Measurements from ENCODE around the gene APOBR.

The APOBR gene

DNA sequence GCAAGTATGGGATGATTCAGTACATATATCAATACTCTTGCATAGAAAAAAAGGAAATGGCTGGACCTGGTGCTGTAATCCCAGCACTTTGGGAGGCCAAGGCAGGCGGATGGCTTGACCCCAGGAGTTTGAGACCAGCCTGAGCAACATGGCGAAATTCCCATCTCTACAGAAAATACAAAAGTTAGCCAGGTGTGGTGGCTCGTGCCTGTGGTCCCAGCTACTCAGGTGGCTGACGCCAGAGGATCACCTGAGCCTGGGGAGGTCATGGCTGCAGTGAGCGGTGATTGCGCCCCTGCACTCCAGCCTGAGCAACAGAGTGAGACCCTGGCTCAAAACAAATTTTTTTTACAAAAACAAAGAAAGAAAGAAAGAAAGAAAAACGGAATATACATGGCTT, 52.2 kb downstream of the APOBR start:
- H3K4me3 ChIP-seq (ENCODE audit: control insufficient read depth, low read depth, low read length) = no peak overlapping the region
- TF ChIP-seq, protein P1, sequence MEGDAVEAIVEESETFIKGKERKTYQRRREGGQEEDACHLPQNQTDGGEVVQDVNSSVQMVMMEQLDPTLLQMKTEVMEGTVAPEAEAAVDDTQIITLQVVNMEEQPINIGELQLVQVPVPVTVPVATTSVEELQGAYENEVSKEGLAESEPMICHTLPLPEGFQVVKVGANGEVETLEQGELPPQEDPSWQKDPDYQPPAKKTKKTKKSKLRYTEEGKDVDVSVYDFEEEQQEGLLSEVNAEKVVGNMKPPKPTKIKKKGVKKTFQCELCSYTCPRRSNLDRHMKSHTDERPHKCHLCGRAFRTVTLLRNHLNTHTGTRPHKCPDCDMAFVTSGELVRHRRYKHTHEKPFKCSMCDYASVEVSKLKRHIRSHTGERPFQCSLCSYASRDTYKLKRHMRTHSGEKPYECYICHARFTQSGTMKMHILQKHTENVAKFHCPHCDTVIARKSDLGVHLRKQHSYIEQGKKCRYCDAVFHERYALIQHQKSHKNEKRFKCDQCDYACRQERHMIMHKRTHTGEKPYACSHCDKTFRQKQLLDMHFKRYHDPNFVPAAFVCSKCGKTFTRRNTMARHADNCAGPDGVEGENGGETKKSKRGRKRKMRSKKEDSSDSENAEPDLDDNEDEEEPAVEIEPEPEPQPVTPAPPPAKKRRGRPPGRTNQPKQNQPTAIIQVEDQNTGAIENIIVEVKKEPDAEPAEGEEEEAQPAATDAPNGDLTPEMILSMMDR (IDR thresholded peaks at IDR 0.05; ENCODE audit: control insufficient read depth, insufficient read depth, low read depth, low read length, missing control alignments) = no peak
- no peak for DNase-seq (ENCODE audit: low read depth)

DNA sequence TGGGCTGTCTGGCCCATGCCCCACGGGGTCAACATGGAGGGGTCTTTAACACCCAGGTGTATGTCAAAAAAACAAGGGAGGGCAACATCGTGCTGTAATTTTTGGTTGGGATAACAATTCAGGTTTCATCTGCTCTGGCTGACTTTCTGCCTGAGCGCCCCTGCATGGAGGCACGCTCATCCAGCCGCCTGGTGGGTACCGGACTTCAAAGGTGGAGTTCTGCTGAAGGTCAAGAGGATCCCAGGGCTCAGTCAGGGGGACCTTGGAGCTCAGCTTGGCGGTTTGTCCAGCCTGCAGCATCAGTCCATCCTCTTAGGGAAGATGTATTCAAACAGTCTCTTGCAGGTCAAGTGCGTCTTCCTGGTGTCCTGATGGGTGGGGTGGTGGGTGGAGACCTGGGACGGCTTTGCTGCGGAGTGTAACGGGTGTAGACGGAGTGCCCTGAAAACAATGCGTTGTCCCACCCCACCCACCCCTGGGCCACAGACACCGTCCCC, 53.9 kb downstream of the APOBR start:
- DNase-seq (ENCODE audit: low read depth) = no peak
- TF ChIP-seq, protein P1 (IDR thresholded peaks at IDR 0.05; ENCODE audit: control insufficient read depth, insufficient read depth, low read depth, low read length, missing control alignments) = no peak
- no peak overlapping the region for H3K4me3 ChIP-seq (ENCODE audit: control insufficient read depth, low read depth, low read length)
